GM19023 (cell line): ENCODE results near the gene ACTN3.
"Not testable (repeated sequence)": the region's sequence is repeated elsewhere in the genome, so short reads cannot be mapped to it uniquely, and the experiment has no call there.

Experiments
- ATAC-seq: cut with Tn5 transposase; IDR thresholded peaks from one replicate; pipeline ENCODE4 v1.9.1; 2021; ENCODE audit warnings: mild to moderate bottlenecking, moderate library complexity; ENCODE audit not compliant: unreplicated experiment

Gene ACTN3

DNA sequence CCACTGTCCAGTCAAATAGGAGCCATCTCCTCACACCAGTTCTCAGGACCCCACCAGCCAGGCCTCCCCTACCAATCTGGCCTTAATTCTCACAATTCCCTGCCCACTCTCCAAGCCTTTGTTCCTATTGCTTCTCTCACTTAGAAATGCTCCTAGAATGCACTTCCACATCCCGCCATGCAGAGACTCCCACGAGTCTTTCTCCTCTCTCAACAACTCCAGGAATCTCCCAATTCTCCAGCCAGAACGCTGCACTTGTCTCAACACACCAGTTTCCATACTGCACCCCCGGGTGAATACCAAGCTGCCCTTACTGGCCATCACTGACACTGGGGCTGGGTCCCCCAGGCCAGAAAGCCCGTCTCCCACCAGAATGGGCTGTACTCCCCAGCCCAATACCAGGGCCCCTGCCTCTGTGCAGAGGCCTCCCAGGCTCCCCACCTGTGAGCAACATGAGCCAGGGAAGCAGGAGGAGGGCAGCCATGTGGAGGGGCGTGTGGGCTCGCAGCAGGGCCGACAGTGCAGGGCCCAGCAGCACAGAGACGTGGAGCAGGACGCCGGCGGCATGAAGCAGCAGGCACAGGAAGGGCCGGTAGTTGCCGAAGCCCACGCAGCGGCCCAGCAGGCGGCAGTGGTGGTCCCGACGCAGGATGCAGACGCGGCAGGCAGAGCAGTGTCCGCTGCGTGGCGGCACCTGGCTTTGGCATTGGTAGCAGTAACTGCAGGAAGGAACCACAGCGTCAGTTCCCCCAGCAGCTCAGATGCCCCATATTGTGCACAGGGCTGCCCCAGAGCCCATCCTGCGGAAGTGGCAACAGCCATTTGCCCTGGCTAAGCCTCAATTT, 3.2 kb upstream of the ACTN3 start:
- no peak for ATAC-seq

DNA sequence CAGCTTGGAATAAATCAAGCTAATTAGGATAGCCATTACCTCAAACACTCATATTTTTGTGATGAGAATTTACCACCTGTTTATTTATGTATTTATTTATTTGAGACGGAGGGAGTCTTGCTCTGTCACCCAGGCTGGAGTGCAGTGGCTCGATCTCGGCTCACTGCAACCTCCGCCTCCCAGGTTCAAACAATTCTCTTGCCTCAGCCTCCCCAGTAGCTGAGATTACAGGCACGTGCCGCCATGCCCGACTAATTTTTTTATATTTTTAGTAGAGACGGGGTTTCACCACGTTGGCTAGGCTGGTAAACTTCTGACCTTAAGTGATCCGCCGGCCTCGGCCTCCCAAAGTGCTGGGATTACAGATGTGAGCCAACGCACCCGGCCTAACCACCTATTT, 1.8 kb upstream of the ACTN3 start:
- ATAC-seq, result not testable (repeated sequence)

DNA sequence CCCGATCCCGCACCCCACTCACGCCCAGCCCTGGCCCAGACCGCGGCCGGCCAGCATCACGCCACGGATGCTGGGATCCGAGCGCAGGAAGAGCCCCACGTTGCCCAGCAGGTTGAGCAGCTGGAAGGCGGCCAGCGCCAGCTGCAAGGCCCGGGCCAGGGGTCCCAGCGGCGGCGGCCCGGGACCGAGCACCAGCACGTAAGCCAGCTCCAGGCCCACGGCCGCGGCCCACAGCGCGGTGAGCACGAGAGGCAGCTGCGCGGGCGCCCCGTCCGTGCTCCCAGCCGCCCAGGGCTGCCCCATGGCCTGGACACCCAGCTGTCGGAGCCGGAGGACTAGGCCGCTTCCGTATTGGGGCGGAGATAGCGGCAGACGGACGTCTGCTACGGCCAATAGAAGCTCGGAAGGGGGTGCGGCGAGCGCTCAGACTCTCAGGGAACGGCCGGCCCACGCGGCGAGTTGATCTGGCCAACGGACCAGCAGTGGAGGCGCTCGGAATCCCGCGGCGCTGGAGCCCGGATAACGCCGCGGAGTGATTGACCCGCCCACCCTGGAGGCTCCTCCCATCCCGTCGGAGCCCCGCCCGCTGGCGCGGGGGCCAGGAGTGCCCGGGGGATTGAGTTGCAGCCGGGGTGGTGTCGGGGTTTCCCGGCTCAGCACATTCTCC, 869 bp upstream of the ACTN3 start, which contains the start of gene ZDHHC24:
Gene ZDHHC24 (minus strand): TSS at position 348 of the 667 bp plus-strand sequence. CDS start 45 bp downstream, at position 303.
- ATAC-seq, result peak; percentile 83

DNA sequence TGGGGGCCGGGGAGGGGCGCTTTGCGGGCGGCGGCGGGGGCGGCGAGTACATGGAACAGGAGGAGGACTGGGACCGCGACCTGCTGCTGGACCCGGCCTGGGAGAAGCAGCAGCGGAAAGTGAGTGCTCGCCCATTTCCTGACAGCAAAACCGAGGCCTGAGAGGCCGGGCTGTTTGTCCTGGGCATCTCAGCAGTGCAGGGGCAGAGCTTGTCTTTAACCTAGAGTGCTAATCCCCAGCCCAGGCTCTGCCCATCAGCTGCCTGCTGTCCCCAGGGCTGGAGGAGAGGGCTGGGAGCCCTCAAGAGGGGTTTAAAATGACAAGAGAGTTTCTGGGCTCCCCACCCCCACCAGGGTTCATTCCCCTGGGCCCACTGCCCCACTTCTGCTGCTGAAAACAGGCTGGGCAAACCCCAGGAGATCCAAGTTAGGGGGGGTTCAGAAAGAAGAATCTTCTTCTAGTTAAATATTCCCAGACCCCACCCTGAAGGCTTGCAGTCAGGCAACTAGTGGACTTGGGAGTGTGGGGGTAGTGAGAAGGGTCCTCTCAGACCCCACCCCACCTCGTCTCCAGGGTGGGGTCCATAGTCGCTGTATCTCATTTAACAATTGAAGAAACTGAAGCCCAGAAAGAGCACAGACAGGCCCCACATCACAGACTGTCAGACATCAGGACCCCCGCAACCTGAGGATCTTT, 411 bp downstream of the ACTN3 start:
- no peak for ATAC-seq

DNA sequence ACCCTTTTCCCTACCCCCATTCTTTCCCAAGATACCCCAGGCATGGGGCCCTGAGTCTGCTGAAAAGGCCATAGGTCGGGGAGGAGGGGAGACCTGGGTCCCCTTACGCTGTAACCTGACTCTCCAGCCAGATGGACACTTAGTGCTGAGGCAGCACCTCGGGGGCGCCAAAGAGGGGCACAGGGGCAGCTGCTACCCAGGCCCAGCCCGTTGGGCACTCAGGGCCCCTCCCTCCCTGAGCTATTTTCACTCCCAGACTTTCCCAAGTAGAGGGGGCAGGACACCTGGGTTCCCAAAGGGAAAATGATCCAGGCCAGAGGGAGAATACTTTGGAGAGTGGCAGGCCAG, 933 bp downstream of the ACTN3 start:
- no peak for ATAC-seq

DNA sequence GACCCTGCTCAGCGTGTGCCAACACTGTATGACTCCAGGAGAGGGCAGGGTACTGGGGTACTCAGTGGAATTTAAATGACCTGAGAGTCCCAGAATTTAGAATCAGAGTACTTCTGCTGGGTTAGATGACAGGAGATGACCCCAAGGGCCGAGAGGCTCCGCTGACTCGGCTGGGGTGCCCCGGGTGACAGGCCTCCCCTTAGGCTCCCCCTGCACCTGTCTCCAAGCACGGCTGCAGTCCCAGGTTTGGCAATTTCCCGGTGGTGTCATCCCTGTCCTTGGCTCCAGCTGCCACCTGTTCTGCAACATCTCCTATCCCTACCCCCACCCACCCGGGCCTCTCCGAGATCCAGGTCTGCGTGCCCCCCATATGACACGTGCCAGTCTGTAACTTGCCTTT, 1.3 kb downstream of the ACTN3 start:
- ATAC-seq, result no peak

DNA sequence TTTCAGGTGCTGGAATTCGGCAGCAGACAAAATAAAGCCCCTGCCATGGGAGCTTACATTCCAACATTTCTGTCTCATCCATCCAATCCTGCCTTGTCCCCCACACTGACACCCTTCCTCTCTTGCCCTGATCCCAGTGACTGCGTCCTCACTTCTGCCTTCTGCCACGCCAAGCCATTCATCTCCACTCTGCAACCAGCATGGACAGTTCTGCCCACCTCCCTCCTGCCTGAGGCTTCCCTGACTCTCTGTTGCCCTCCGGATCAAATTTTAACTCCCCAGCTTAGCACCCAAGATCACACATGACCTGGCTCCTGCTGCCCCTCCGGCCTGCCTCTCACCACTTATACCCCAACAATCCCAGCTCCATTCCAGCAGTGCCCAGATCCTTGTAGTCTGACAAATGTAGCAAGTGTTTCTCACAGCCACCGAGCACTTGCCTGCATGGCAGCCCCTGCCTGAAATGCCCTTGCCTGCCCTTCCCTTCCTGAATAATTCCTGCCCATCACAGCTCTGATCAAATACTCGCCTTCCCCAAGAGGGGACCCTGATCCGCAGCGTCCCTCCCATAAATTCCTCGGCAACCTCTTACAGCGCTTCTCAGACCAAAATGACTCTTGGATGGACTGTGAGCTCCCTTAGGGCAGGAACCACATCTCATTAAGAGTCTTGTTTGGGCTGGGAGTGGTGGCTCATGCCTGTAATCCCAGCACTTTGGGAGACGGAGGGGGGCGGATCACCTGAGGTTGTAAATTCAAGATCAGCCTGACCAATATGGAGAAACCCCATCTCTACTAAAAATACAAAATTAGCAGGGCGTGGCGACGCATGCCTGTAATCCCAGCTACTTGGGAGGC, 2.3 kb downstream of the ACTN3 start:
- ATAC-seq, result no peak

DNA sequence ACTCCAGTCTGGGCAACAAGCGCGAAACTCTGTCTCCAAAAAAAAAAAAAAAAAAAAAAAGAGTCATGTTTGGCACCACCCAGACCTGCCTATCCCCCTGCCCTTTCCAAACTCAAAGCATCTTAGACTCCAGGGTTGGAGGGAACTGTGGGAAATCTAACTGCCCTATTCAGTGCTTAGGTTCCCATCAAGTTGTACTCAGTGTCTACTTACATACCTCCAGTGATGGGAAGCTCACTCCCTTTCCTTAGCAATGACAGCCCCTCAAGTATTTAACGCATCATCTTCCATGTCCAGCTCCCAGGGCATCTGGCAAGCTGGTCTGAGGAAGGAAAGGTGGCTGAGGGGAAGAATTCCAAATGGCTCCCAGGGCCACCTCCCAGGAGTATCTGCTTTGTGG, 3.0 kb downstream of the ACTN3 start:
- ATAC-seq, result no peak

DNA sequence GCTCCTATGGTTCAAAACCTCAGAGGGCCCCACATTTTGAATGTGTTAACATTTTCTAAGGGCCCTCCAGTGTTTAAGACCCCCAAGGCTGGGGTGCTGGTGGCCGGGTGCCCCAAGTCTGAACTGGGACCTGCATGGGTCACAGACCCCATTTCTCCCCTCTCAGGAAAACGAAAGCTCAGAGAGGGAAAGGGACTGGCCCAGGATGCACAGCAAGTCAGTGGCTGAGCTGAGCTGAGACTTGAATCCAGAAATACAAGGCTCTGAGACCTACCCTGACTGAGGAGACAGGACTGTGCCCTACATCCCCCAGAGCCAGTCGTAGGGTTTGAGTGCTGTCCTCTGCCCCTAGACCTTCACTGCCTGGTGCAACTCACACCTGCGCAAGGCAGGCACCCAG, 4.2 kb downstream of the ACTN3 start:
- ATAC-seq, result no peak

DNA sequence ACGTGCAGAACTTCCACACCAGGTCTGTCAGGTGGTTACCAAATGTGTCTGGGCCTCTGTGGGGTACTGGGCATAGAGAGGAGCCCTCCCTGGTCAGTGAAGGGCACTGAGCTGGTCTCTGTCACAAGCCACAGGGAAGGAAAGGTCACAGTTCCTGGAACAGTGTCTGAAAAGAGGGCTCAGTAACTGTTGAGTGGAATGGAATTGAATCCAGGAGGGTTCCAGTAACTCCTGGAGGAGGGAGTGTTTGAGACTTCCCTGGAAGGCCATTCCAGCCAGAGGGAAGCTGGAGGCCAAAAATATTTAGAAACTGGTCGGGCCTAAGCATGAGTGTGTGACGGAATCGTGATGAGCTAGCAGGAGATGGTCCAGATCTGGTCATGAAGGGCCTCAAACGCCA, 7.9 kb downstream of the ACTN3 start:
- ATAC-seq, result no peak

DNA sequence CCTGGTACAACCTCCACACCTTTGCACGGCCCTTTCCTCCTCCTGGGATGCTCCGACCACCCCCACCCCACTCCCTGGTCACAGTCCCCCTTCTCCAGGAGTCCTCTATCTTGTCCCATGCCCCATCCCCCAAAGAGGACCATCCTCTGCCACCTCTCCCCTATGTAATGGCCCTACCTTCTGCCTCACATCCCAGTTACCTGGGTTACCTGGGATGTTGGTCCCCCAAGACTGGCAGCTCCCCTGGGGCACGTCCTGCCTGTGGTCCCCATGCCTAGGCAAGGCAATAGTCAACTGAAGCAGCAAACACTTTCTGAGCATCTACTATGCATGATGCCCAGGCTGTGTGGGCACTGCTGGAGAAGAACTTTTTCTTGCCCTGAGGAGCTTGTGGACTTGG, 8.7 kb downstream of the ACTN3 start:
- no peak for ATAC-seq

DNA sequence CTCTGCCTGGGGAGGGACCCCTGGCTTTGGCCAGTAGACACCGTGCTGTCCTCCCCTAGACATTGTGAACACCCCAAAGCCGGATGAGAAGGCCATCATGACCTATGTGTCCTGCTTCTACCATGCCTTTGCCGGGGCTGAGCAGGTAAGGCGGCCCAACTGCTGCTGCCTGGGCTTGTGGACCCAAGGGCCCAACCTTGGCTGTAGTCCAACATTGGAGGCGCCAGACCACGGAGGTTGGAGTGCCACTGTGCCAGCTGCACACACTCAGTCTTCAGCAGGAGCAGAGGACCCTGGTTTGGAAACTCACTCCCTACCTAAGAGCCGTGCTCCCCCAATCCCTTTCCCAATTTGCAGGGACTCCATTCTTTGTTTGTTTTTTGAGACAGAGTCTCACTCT, 9.4 kb downstream of the ACTN3 start:
- no peak for ATAC-seq

DNA sequence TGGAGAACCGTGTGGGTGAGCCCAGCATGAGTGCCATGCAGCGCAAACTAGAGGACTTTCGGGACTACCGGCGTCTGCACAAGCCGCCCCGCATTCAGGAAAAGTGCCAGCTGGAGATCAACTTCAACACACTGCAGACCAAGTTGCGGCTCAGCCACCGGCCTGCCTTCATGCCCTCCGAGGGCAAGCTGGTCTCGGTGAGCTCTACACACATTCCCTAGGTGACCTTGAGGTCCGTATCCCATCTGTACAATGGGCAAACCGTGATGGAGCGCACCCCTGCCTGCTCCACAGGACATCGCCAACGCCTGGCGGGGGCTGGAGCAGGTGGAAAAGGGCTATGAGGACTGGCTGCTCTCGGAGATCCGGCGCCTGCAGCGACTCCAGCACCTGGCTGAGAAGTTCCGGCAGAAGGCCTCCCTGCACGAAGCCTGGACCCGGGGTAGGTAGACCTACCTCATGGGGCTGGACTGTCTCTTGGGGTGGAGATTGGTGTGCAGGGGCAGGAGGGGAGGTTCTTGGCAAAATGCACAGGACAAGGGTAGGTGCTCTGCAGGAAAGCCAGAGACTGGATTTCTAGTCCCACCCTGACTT, 11.1 kb downstream of the ACTN3 start:
- ATAC-seq, result no peak

DNA sequence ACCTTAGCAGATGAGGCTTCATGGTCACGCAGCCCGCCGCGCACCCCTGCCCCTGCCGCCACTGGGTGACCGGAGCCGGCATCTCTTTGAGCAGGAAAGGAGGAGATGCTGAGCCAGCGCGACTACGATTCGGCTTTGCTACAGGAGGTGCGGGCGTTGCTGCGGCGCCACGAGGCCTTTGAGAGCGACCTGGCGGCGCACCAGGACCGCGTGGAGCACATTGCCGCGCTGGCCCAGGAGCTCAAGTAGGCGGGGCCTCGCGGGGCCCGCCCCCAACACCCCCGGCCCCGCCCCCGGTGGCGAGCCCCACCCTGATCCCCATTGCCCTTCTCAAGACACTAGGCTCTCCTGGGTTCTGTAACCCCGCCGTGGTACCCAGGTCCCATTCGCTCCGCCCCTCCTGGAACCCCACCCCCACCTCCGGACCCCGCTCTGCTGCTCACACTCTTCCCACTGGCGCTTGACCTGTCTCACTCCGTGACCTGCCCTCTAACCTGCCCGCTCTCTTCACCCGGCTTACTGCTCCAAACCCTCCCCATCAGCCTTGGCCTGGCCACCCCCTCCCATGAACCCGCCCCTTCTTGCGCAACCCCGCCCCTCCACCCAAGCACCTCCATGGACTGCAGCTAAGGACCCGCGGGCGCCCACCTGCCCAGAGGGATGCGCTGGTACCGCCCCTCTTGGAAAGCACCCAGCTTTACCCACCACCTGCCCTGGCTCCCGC, 12.6 kb downstream of the ACTN3 start:
- ATAC-seq, result no peak

DNA sequence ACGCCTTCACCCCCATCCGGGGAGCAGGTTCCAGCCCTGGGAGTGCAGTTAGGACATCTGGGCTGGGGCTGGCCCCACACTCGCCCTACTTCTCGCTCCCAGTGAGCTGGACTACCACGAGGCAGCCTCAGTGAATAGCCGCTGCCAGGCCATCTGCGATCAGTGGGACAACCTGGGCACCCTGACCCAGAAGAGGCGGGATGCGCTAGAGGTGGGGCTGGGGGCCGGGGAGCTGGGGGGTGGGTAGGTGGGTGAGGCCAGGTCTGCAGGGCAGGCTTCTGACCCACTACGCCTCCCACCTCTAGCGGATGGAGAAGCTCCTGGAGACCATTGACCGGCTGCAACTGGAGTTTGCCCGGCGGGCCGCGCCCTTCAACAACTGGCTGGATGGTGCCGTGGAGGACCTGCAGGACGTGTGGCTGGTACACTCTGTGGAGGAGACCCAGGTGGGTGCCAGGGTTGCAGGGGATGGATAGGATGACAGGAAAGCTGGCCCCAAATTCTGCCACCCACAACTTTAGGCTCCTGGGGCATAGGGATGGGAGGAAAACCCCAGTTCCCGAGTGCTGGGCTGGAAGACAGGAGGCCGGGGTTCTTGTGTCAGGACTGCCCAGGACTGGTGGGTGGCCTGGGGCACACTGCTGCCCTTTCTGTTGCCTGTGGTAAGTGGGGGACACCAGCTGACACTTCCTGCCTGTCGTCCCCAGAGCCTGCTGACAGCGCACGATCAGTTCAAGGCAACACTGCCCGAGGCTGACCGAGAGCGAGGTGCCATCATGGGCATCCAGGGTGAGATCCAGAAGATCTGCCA, 13.4 kb downstream of the ACTN3 start:
- no peak for ATAC-seq

DNA sequence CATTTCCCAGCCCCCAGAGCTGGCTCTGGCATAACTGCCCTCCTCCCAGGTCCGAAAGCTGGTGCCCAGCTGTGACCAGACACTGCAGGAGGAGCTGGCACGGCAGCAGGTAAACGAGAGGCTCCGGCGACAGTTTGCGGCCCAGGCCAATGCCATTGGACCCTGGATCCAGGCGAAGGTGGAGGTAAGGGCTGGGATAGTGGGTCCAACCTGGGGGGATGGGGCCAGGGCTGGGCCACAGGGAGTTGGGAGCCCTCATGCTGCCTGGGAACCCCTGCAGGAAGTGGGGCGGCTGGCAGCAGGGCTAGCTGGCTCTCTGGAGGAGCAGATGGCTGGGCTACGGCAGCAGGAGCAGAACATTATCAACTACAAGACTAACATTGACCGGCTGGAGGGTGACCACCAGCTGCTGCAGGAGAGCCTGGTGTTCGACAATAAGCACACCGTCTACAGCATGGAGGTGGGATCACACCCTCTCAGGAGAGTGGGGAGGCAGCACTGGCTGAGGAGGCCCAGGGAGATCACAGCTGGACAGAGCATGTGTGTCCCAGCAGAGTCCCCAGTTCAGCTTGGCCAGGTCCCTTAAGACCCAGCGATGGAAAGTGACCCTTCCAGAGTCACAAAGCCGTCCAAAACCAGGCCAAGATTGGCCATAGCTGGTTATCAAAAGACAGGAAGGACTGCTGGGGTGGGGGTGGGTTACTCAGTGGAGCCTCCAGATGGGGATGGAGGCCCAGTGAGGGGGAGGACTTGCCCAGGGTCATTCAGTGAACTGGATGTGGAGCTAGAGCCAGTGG, 14.7 kb downstream of the ACTN3 start:
- no peak for ATAC-seq

DNA sequence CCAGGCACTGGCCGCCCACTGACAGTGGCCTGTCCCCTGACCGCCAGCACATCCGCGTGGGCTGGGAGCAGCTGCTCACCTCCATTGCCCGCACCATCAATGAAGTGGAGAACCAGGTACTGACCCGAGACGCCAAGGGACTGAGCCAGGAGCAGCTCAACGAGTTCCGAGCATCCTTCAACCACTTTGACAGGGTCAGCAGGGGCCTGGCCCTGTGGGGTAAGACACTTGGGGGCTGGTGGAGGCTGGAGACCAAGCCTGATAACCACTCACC, 15.2 kb downstream of the ACTN3 start:
- no peak for ATAC-seq

DNA sequence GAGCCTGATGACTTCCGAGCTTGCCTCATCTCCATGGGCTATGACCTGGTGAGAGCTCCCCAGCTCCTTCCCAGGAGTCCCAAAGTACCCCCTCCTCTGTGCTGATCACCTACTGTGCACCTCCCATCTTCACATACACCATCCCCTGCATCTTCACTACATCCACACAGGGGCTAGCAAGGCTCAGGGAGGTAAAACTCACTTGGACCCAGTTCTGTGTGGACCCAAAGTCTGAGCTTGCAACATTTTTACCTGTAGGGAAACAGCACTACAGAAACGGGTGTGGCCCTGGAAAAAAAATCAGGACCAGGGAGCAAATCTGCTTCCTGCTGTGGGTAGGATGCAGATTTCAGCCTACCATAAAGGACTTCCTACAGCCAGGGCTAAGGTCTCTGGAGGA, 15.6 kb downstream of the ACTN3 start:
- no peak for ATAC-seq
